K562 (cell line): ENCODE measurements around the gene WBP1L. TPM values are rescaled to one million over a fixed set of nuclear protein-coding genes. Genes with fewer than 3 reads are reported as not detected.
"Not testable (repeated sequence)": the region's sequence is repeated elsewhere in the genome, so short reads cannot be mapped to it uniquely, and the experiment has no call there.

ENCODE experiments used
- ATAC-seq: fragments of 200-7000 bp; cut with Tn5 transposase; 3 replicates; pipeline ENCODE4 v1.9.1; 2020; ENCODE audit warnings: moderate library complexity
- BruUV-seq: library from RNA; stranded (reverse); fragments of 400-500 nt; replicated peaks from 2 replicates; lab custom pipeline; 2021; lab: Mats Ljungman, UMichigan
- CTCF ChIA-PET: fragments of 300-600 bp; formaldehyde crosslinking; extraction: SDS; loops from one replicate; lab custom pipeline; 2021; ENCODE audit warnings: low intra/inter-chr PET ratio; lab: Yijun Ruan, JAX
- POLR2A ChIA-PET: fragments of 300-600, 350-650 bp; sonication (Branson Sonifier 250); formaldehyde crosslinking; extraction: SDS; loops from one replicate; lab custom pipeline; 2021; ENCODE audit warnings: antibody characterized with exemption, inconsistent platforms; lab: Yijun Ruan, JAX
- DNase-seq, 4 experiments: peaks; one replicate each; pipeline versions ENCODE4 v3.0.0 to v3.0.0-alpha.2; 2011 to 2018; ENCODE audit warnings: low spot score in 3 of 4, mixed read lengths in 3 of 4; ENCODE audit errors: extremely low read depth in 1 of 4
- FAIRE-seq: peaks from 2 replicates; lab custom pipeline; 2011; peaks lifted over from hg19 to GRCh38; lab: Jason Lieb, UNC
- H2AFZ ChIP-seq: 2 replicates; pipeline ENCODE4 v1.6.0; 2011; ENCODE audit warnings: low read depth, low read length, control low read depth, inconsistent platforms
- H3K27ac ChIP-seq: fragments of 200-600 bp; 3 replicates; pipeline ENCODE4 v1.8.0; 2011; ENCODE audit warnings: low read depth, mild to moderate bottlenecking, control low read depth, inconsistent platforms, low read length, moderate library complexity, mixed read lengths; ENCODE audit errors: extremely low read depth
- H3K27me3 ChIP-seq, 2 experiments: fragments of 300-600 bp in 1 of 2; 2 replicates in 1 of 2; 3 replicates in 1 of 2; pipeline versions ENCODE4 v1.6.0 to v1.8.0; 2011; ENCODE audit warnings: inconsistent platforms in 2 of 2, low read length in 2 of 2, mild to moderate bottlenecking in 1 of 2, mixed read lengths in 1 of 2, moderate library complexity in 1 of 2; ENCODE audit not compliant: control insufficient read depth in 2 of 2, insufficient read depth in 2 of 2
- H3K36me3 ChIP-seq: fragments of 300-600 bp; 3 replicates; pipeline ENCODE4 v1.8.0; 2011; ENCODE audit warnings: mild to moderate bottlenecking, low read length, inconsistent platforms; ENCODE audit not compliant: control insufficient read depth, insufficient read depth
- H3K4me1 ChIP-seq, 2 experiments: fragments of 200-600 bp in 1 of 2; replicated peaks in 1 of 2; 2 replicates in 1 of 2; 3 replicates in 1 of 2; pipeline versions ENCODE4 v1.5.1 to v1.8.0; 2011; ENCODE audit warnings: inconsistent platforms in 2 of 2, low read length in 2 of 2, mild to moderate bottlenecking in 1 of 2, mixed read lengths in 1 of 2, moderate library complexity in 1 of 2; ENCODE audit not compliant: control insufficient read depth in 2 of 2, insufficient read depth in 2 of 2
- H3K4me2 ChIP-seq: 2 replicates; pipeline ENCODE4 v1.6.1; 2011; ENCODE audit warnings: low read length, control low read depth, inconsistent platforms, mixed read lengths; ENCODE audit not compliant: insufficient read depth
- H3K4me3 ChIP-seq: fragments of 200-600 bp; sonication (generic), shearing (Covaris generic); 2 replicates; pipeline ENCODE4 v1.5.1; 2016; ENCODE audit warnings: control low read depth, inconsistent platforms
- H3K79me2 ChIP-seq: fragments of 200-600 bp; 3 replicates; pipeline ENCODE4 v1.8.0; 2011; ENCODE audit warnings: low read length, inconsistent platforms; ENCODE audit not compliant: control insufficient read depth, insufficient read depth
- H3K9ac ChIP-seq, 2 experiments: 2 replicates each; pipeline versions ENCODE4 v1.6.0 to v1.6.1; 2011; ENCODE audit warnings: low read depth in 2 of 2, low read length in 2 of 2, control low read depth in 1 of 2, inconsistent platforms in 1 of 2, mild to moderate bottlenecking in 1 of 2, mixed read lengths in 1 of 2; ENCODE audit not compliant: insufficient read depth in 1 of 2
- H3K9me1 ChIP-seq: one replicate; pipeline ENCODE4 v1.6.0; 2011; ENCODE audit warnings: inconsistent platforms, mild to moderate bottlenecking, low read length, moderate library complexity; ENCODE audit not compliant: control insufficient read depth, insufficient read depth
- H3K9me3 ChIP-seq: replicated peaks from 2 replicates; pipeline ENCODE4 v1.5.1; 2011; ENCODE audit warnings: low read depth, low read length, inconsistent platforms; ENCODE audit not compliant: control insufficient read depth, insufficient read depth
- H4K20me1 ChIP-seq: replicated peaks from 2 replicates; pipeline ENCODE4 v1.6.1; 2011; ENCODE audit warnings: low read length, inconsistent platforms, mixed read lengths; ENCODE audit not compliant: control insufficient read depth, insufficient read depth
- TRIM24 ChIP-seq, 2 experiments: fragments of 450-650 bp; IDR thresholded peaks; 2 replicates each; pipeline ENCODE4 v1.6.1; 2016
- TRIM28 ChIP-seq: fragments of 450-650 bp; IDR thresholded peaks from 2 replicates; pipeline ENCODE4 v1.6.1; 2017
- ZNF280A ChIP-seq: fragments of 450-650 bp; IDR thresholded peaks from 2 replicates; pipeline ENCODE4 v1.6.1; 2018; ENCODE audit warnings: mild to moderate bottlenecking, low read depth; ENCODE audit not compliant: partially characterized antibody
- WGBS: fragments of 100-300 bp; shearing (Covaris generic); methylation state at CpG from one replicate; pipeline ENCODE4 v1.1.6; 2016; ENCODE audit warnings: low coverage, mixed read lengths; ENCODE audit not compliant: insufficient coverage; ENCODE audit errors: missing lambda C conversion rate; 5-methylcytosine and 5-hydroxymethylcytosine counted together
- in situ Hi-C: fragments of 300-500 bp; cut with MboI; formaldehyde crosslinking; loops from 4 replicates; pipeline ENCODE4 v1.15.0; 2018; ENCODE audit warnings: inconsistent platforms, mixed read lengths
- intact Hi-C: fragments of 100-400 bp; cut with micrococcal nuclease; formaldehyde crosslinking; loops from 2 replicates; pipeline ENCODE4 v1.14.2; 2022
- polyA plus RNA-seq, 8 experiments: library from polyadenylated mRNA; depleted of rRNA in 4 of 8; stranded (reverse) in 5 of 8; unstranded in 3 of 8; fragments of >200 nt; fragmentation: Nextera tagmentation in 2 of 8; fragmentation: Illumina TruSeq in 1 of 8; extraction: Ambion mirVana in 2 of 8; extraction: Trizol in 1 of 8; gene quantifications; 2 replicates each; pipeline versions ENCODE4 v1.2.1 to v1.2.3, GENCODE V29; 2011 to 2014; ENCODE audit warnings: inconsistent platforms in 1 of 8, missing spikeins in 1 of 8
- total RNA-seq, 7 experiments: library from RNA; depleted of rRNA in 6 of 7; stranded (reverse); fragments of >200 nt in 6 of 7; fragmentation: Illumina TruSeq in 2 of 7; extraction: Trizol in 2 of 7; gene quantifications; 2 replicates each; pipeline versions ENCODE4 v1.2.1 to v1.2.3, GENCODE V29; 2011 to 2021; ENCODE audit warnings: low replicate concordance in 1 of 7

WBP1L gene
- total and polyA plus RNA-seq, 9 of the 15 experiments (the other 6 are each of a cell fraction or from before 2014, with no cell fraction given), result 3.2 to 14.4 (median 11.3) TPM

- H3K79me2 ChIP-seq, H2AFZ ChIP-seq, H4K20me1 ChIP-seq, POLR2A ChIA-PET, DNase-seq, CTCF ChIA-PET, H3K4me1 ChIP-seq, H3K36me3 ChIP-seq, H3K9ac ChIP-seq, H3K9me1 ChIP-seq, ATAC-seq, H3K4me2 ChIP-seq, intact Hi-C loops, H3K27ac ChIP-seq, H3K9me3 ChIP-seq, H3K4me3 ChIP-seq, H3K27me3 ChIP-seq, BruUV-seq, in situ Hi-C loops: not testable (repeated sequence)
- peak; percentile 32 for FAIRE-seq
- 22% methylated on average over 6 of the region's 8 CpGs for WGBS
Observed at GRCh38 chr10:102843139-102843538, 99.4 kb downstream of the WBP1L start.

GRCh38 chr10:102844190-102844776, 100.5 kb downstream of the WBP1L start:
- ATAC-seq, H3K4me1 ChIP-seq, H3K79me2 ChIP-seq, H3K9me3 ChIP-seq, intact Hi-C loops, H3K27ac ChIP-seq, H3K9me1 ChIP-seq, FAIRE-seq, H3K9ac ChIP-seq, H3K27me3 ChIP-seq, POLR2A ChIA-PET, in situ Hi-C loops, H3K4me2 ChIP-seq, H3K36me3 ChIP-seq, H2AFZ ChIP-seq, CTCF ChIA-PET, H4K20me1 ChIP-seq, BruUV-seq, DNase-seq, H3K4me3 ChIP-seq: not testable (repeated sequence)
- peak; percentile 83 for TF ChIP-seq TRIM28
- peak in 1 of 2 experiments; percentile 67; a peak in 2 of 4 replicates for TF ChIP-seq TRIM24 (IDR thresholded peaks at IDR 0.05)
- peak; percentile 62 for TF ChIP-seq ZNF280A
- 9% methylated on average over 6 of the region's 6 CpGs for WGBS
